Omental fat pad (tissue), 4 donors: ENCODE data around the gene NBPF11. TPM values are rescaled to one million over a fixed set of nuclear protein-coding genes. Genes with fewer than 3 reads are reported as not detected.
"Not testable (repeated sequence)": the region's sequence is repeated elsewhere in the genome, so short reads cannot be mapped to it uniquely, and the experiment has no call there.

Source experiments
- ATAC-seq: fragments of 150-250 bp; one replicate; pipeline ENCODE4 v1.9.1; 2016; ENCODE audit warnings: mild to moderate bottlenecking, moderate library complexity; ENCODE audit not compliant: low FRiP score
- DNase-seq: peaks from one replicate; pipeline ENCODE4 v3.0.0-alpha.2; 2019; ENCODE audit warnings: low spot score
- CTCF ChIP-seq, 3 donors: fragments of 450-650 bp; IDR thresholded peaks; one replicate each; pipeline ENCODE4 v1.5.1; 2016 to 2017; ENCODE audit warnings: antibody characterized with exemption in 3 of 3, mild to moderate bottlenecking in 3 of 3, moderate library complexity in 2 of 3
- total RNA-seq, 4 donors: library from RNA; depleted of rRNA; stranded (reverse); fragments of >200 nt; gene quantifications; one replicate each; pipeline ENCODE4 v1.1.0, GENCODE V29; 2016

NBPF11 gene
- total RNA-seq, 4 donors from 2014 or later, result 5.6 to 13.7 (median 8.0) TPM

- TF ChIP-seq CTCF (IDR thresholded peaks at IDR 0.05), result no peak
- ATAC-seq (no peak), DNase-seq (no peak)
Observed at GRCh38 chr1:148160343-148161052, 8.4 kb upstream of the NBPF11 start.

- TF ChIP-seq CTCF (IDR thresholded peaks at IDR 0.05), result no peak
- DNase-seq (no peak), ATAC-seq (peak; percentile 12)
Observed at GRCh38 chr1:148160048-148160342, 7.9 kb upstream of the NBPF11 start.

GRCh38 chr1:148158341-148159003, 6.4 kb upstream of the NBPF11 start:
- no peak for TF ChIP-seq CTCF (IDR thresholded peaks at IDR 0.05)
- DNase-seq, result no peak
- ATAC-seq, result no peak

DNA sequence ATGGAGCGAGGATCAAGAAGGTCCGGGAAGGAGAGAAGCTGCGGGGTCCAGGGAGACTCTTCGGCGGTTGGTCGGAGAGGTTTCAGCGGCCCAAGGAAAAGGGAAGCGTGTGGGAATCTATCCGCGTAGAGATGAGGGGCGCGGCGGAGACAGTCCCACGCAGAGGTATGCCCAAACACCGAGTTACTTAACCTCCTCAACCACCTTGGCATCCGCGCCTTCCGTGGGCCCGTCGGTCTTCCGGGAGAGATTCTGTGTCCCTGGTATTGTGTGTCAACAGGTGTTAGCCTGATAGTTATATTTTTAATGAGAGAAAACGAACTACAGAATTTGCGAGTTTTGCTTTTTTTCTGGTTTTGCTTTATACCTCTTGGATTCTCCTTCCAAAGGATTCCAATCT, 5.7 kb upstream of the NBPF11 start:
- DNase-seq, ATAC-seq: not testable (repeated sequence)

DNA sequence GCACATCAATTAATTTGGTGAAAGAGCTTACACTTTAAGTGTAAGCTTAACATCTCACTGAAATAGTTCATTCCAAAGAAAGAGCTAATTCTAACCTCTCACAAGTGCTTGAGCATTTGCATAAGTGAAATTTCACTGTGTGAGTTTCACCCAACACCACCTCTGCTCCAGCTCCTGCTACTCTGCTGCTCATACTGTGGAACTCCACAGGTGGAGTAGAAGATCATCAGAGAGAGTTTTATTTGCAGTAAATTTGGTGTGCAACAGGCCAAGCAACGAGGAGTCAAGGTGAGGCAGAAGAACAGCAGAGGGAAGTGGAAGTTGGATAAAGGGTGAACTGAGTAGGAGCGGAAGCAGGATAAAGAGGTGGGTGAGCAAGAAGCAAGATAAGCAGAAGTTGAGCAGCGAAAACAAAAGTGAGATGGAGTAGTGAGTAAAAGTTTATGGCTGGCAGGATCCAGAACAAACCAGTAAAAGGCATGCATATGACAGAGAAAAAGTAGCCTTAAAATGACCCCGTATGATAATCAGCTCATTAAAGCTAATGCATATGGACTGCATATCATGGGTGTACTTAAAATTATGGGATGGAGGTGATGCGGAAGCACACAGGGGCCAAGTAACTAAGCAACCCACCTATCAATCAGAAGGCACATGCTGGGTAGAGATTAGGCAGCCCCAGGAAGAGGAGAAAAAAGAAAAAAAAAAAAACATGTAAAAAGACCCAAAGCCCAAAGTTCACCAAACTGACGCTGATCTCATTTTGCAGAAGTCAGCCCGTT, 3.6 kb upstream of the NBPF11 start:
- DNase-seq, ATAC-seq: not testable (repeated sequence)

DNA sequence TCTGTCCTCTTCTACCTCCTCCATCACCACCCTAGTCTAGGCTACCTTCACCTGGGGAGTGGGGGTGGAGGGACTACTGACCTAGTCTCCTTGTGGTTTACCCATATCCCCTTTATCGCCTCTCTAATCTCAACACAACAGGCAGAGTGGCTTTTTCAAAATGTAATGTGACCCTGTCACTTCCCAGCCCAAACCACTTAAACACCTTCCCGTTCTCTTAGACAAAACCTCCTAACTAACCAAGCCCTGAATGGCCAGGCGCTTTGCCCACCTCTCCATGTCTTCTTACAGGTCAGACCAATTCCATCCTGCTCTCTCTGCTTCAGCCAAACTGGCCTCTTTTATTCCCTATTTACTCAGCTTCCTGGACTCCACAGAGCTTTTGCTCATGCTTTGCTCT, 714 bp upstream of the NBPF11 start:
- not testable (repeated sequence) for DNase-seq, ATAC-seq

- ATAC-seq, result peak; percentile 81
- DNase-seq, result not testable (repeated sequence)
Observed at GRCh38 chr1:148151371-148151819, 686 bp downstream of the NBPF11 start.

DNA sequence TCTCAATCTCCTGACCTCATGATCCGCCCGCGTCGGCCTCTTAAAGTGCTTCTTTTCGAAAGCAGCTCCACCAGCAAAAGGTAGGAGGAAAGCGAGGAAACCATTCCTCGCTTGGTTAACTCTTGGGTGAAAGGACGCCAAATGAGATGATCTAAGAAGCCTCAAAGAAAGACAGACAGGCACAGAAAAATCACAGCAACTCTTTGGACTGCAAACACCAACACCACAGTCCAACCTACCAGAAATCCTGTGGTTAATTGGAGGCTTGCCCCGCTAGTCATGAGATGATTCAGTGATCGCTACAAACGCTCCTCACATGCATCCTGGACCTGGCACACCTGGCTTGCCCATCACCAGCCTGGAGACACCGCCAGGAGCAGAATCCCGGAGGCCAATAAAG, 1.1 kb downstream of the NBPF11 start:
- not testable (repeated sequence) for DNase-seq, ATAC-seq

DNA sequence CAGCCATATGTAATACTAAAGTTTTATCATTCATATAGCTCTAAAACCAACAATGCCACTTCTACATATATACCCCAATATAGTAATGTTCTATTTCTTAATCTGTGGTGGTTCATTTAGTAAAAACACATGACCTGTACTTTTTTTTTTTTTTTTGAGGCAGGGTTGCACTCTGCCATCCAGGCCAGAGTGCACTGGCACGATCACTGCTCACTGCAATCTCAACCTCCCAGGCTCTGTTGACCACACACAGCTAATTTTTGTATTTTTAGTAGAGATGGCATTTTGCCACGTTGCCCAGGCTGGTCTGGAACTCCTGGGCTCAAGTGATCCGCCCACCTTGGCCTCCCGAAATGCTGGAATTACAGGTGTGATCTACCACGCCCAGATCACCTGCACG, 2.1 kb downstream of the NBPF11 start:
- not testable (repeated sequence) for DNase-seq, ATAC-seq

- not testable (repeated sequence) for ATAC-seq, DNase-seq
Observed at GRCh38 chr1:148149050-148149815, 2.8 kb downstream of the NBPF11 start.

DNA sequence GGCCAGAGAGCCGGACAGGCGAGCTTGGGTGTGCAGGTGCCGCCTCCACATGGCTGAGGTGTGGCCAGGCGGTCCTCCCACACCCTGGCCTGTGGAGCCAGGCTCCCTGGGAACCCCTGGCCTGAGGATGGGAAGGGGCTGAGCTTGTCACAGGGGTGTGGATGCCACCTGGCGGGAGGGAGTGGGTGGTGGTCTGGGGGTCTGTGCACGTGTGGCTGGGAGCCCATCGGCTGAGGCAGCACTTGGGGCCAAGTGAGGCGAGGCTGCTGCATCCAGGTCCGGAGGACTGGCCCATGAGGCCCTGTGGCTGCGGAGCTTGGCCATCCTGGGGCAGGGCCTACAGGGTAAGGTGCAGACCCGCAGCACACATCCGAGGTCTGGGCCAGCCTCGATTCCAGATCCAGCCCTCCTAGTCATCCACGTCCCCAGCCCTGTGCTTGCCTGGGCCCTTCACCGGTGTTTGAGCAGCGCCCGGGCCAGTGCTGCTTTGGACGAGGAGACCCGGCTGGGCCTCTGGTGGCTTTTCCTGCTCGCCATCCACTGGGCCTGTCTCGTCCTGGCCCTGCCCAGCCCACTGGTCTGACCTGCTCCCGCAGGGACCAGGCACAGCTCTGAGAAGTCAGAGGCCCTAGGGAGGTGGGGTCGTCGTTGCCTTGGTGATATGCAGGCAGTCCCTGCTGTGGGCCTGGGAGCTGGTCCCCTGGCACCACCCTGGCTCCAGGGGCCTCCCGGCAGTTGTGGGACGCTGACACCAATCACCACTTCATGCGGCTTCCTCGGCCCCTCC, 4.8 kb downstream of the NBPF11 start:
- not testable (repeated sequence) for DNase-seq, ATAC-seq

DNA sequence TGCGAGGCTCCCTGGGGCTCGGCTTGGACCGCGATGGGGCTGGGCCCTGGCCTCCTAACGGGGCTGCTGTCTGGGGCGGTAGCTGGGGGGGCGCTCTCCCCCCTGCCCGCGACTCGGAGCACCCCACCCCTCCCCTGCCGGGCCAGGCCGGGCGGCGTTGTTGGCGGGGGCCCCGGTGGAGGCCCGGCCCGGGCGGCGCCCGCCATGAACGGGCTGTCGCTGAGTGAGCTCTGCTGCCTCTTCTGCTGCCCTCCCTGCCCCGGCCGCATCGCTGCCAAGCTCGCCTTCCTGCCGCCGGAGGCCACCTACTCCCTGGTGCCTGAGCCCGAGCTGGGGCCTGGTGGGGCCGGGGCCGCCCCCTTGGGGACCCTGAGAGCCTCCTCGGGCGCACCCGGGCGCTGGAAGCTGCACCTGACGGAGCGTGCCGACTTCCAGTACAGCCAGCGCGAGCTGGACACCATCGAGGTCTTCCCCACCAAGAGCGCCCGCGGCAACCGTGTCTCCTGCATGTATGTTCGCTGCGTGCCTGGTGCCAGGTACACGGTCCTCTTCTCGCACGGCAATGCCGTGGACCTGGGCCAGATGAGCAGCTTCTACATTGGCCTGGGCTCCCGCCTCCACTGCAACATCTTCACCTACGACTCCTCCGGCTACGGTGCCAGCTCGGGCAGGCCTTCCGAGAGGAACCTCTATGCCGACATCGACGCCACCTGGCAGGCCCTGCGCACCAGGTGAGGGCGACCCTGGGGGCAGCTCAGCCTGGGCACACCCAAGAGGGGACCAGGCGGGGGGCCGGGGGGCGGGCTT, 5.7 kb downstream of the NBPF11 start:
- ATAC-seq, DNase-seq: not testable (repeated sequence)

- DNase-seq, ATAC-seq: not testable (repeated sequence)
Observed at GRCh38 chr1:148143223-148143622, 8.9 kb downstream of the NBPF11 start.
